Esophagus (tissue), 2 donors: ENCODE data around the gene PPP2R2B. TPM values are rescaled to one million over a fixed set of nuclear protein-coding genes. Genes with fewer than 3 reads are reported as not detected.
"Not testable (repeated sequence)": the region's sequence is repeated elsewhere in the genome, so short reads cannot be mapped to it uniquely, and the experiment has no call there.

ENCODE experiments used
- H3K27ac ChIP-seq, 2 donors: one replicate each; pipeline ENCODE4 v1.5.1; 2013; ENCODE audit warnings: low read depth in 2 of 2, mild to moderate bottlenecking in 2 of 2, inconsistent platforms in 1 of 2, low read length in 1 of 2, moderate library complexity in 1 of 2
- H3K27me3 ChIP-seq, 2 donors: one replicate each; pipeline ENCODE4 v1.6.1; 2013; ENCODE audit warnings: low read length in 2 of 2, control low read depth in 1 of 2, mild to moderate bottlenecking in 1 of 2; ENCODE audit not compliant: insufficient read depth in 2 of 2, control insufficient read depth in 1 of 2
- H3K36me3 ChIP-seq, 2 donors: one replicate each; pipeline ENCODE4 v1.6.1; 2013; ENCODE audit warnings: low read length in 1 of 2; ENCODE audit not compliant: control insufficient read depth in 2 of 2, insufficient read depth in 2 of 2
- H3K4me1 ChIP-seq, 2 donors: one replicate each; pipeline ENCODE4 v1.6.1; 2013; ENCODE audit warnings: low read length in 1 of 2; ENCODE audit not compliant: control insufficient read depth in 2 of 2, insufficient read depth in 2 of 2
- H3K4me3 ChIP-seq, 2 donors: one replicate each; pipeline ENCODE4 v1.5.1; 2013; ENCODE audit warnings: low read length in 2 of 2, mild to moderate bottlenecking in 2 of 2, low read depth in 1 of 2, moderate library complexity in 1 of 2
- H3K9me3 ChIP-seq, 2 donors: one replicate each; pipeline ENCODE4 v1.6.1; 2013; ENCODE audit warnings: mild to moderate bottlenecking in 2 of 2, low read depth in 1 of 2, low read length in 1 of 2, moderate library complexity in 1 of 2; ENCODE audit not compliant: control insufficient read depth in 2 of 2, insufficient read depth in 1 of 2
- WGBS, 2 donors: extraction: QIAGEN DNeasy Blood & Tissue Kit; methylation state at CpG; one replicate each; pipeline ENCODE4 v1.1.7; 2013; 5-methylcytosine and 5-hydroxymethylcytosine counted together
- polyA plus RNA-seq, 2 donors: library from polyadenylated mRNA; stranded (reverse); fragments of 200-250 nt; gene quantifications; one replicate each; pipeline ENCODE4 v1.2.3, GENCODE V29; 2013
- donor health status: healthy with polysubstance abuse.
- donor health status: Bipolar disorder and iron deficiency.

The PPP2R2B gene
- polyA plus RNA-seq, 2 donors: 0.78 to 0.92 TPM

DNA sequence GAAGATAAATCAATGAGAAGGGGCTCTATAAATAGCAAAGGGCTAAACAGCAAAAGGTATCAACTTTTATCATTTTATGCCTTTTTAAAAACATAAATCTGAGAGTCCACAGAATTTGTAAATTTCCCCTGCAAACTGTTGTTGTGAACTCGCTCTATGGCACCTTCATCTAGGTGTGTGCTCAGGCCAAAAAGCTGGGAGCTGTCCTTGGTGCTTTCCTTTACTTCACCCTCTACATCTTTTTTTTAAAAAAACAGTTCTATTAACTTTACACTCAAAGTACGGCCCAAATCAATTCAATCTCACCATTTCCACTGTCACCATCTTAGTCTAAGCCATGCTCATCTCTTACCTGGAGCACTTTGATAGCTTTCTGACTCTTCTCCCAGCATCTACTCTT, 254.4 kb downstream of the PPP2R2B start:
- Histone ChIP-seq H3K9me3 (peaks cover 0 to 2% of the 10 kb centered on the region in 2 donors), H3K4me3 (no peak overlapping the region), H3K4me1 (no peaks in the 10 kb centered on the region), H3K27ac (no peak overlapping the region), H3K27me3 (peaks cover 0 to 4% of the 10 kb centered on the region in 2 donors), H3K36me3 (no peaks in the 10 kb centered on the region)
- WGBS, 2 donors: 61 to 62% methylated on average over 2 of the region's 2 CpGs

DNA sequence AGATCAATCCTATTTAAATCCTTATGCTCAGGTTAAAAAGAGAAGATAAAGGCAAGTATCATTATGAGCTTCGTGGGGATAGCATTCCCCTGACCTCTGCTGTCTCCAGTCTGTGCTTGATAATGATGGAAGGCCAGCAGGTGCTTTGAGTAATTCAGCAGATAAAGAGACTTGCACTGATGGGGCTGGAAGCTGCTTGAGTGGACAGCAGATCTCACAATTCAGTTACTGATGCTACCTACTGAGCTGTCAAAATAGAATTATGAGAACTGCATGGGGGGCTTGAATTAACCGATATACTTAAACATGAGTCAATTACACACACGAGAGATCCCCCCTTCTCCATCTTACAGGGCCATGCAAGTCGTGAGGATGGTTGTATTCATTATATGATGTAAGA, 254.9 kb downstream of the PPP2R2B start:
- Histone ChIP-seq H3K4me3 (no peak overlapping the region), H3K9me3 (peaks cover 0 to 2% of the 10 kb centered on the region in 2 donors), H3K36me3 (no peaks in the 10 kb centered on the region), H3K27ac (no peak overlapping the region), H3K4me1 (no peaks in the 10 kb centered on the region), H3K27me3 (peaks cover 0 to 4% of the 10 kb centered on the region in 2 donors)
- WGBS, 2 donors: 61 to 64% methylated on average over 4 of the region's 4 CpGs

DNA sequence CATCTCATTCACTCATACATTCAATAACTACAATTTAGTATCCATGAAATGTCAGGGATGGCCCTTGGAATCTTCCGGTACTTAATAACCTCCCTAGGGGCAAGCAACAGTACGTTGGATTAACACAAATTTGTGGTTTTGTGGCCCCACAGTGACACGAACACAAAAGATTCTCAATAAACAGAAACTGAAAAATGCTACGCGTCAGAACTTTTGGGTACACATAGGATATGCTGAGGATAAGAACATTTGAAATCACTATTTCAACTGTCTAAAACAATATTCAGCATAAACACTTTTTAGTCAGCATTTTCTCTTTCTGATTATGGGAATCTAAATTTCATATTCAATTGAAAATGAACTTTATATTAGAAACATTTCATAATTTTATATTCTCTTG, 255.5 kb downstream of the PPP2R2B start:
- no peaks in the 10 kb centered on the region for H3K36me3 ChIP-seq
- 74 to 82% methylated on average over 5 of the region's 5 CpGs for WGBS, 2 donors

DNA sequence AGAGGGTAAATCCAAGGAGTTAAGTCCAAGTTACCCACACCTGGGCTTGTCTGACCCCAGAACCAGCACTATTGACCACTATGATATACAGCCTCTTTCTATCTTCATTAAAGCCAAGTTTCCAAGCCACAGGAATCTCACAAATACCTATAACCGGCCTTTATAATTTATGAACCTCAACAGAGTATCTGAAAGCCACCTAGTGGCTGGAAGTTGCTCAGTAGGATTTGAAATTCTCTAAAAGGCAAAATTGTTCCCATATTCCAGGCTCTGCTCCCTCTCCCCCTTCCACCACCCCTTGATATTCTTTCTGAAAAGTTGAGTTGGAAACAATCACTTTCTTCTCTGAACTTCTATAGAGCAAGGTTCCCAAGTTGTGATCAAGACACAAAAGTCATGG, 256.2 kb downstream of the PPP2R2B start:
- no peak overlapping the region for H3K4me3 ChIP-seq
- H3K27me3 ChIP-seq: peaks cover 0 to 4% of the 10 kb centered on the region in 2 donors
- H3K9me3 ChIP-seq: peaks cover 0 to 2% of the 10 kb centered on the region in 2 donors
- H3K4me1 ChIP-seq: no peaks in the 10 kb centered on the region
- 56 to 69% methylated on average over 1 of the region's 1 CpG for WGBS, 2 donors
- H3K36me3 ChIP-seq: no peaks in the 10 kb centered on the region
- no peak overlapping the region for H3K27ac ChIP-seq

More for the DNA sequence above, 255.5 kb downstream of the PPP2R2B start:
- H3K4me3 ChIP-seq: no peak overlapping the region
- H3K4me1 ChIP-seq: no peaks in the 10 kb centered on the region
- no peak overlapping the region for H3K27ac ChIP-seq
- peaks cover 0 to 4% of the 10 kb centered on the region in 2 donors for H3K27me3 ChIP-seq
- H3K9me3 ChIP-seq: peaks cover 0 to 2% of the 10 kb centered on the region in 2 donors

DNA sequence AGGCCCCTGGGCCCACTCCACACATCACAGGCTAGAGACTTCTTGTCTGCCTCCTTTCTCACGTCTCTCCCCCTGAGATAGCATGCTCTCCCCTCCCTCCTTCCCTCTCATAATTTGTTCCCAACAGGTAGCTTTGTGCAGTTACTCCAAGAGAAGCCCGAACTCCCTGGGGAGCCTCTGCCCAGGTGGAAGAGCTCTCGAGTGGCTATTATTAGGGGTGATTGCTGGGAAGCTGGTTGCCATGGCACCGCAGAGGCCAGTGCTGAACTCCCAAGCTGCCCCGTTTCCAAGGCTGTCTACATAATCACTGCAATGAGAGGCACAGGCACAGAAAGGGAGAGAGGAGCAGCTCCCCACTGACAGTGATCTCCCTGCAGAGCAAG, 257.9 kb downstream of the PPP2R2B start:
- H3K4me1 ChIP-seq: no peaks in the 10 kb centered on the region
- H3K27me3 ChIP-seq: peaks cover 0 to 4% of the 10 kb centered on the region in 2 donors
- H3K4me3 ChIP-seq: no peak overlapping the region
- no peak overlapping the region for H3K27ac ChIP-seq
- peaks cover 0 to under 1% of the 10 kb centered on the region in 2 donors for H3K9me3 ChIP-seq
- 55 to 63% methylated on average over 5 of the region's 5 CpGs for WGBS, 2 donors
- H3K36me3 ChIP-seq: no peaks in the 10 kb centered on the region

- Histone ChIP-seq H3K4me3 (no peak overlapping the region), H3K36me3 (no peaks in the 10 kb centered on the region), H3K9me3 (no peaks in the 10 kb centered on the region), H3K27me3 (peaks cover 0 to 4% of the 10 kb centered on the region in 2 donors), H3K27ac (no peak overlapping the region), H3K4me1 (no peaks in the 10 kb centered on the region)
- 73 to 80% methylated on average over 10 of the region's 10 CpGs for WGBS, 2 donors
Measured at GRCh38 chr5:146620031-146620668, 258.4 kb downstream of the PPP2R2B start.

- Histone ChIP-seq H3K9me3 (no peaks in the 10 kb centered on the region), H3K27ac (no peak overlapping the region), H3K36me3 (no peaks in the 10 kb centered on the region), H3K4me1 (no peaks in the 10 kb centered on the region), H3K4me3 (no peak overlapping the region), H3K27me3 (no peaks in the 10 kb centered on the region)
- WGBS, 2 donors: 73 to 82% methylated on average over 6 of the region's 6 CpGs
Measured at GRCh38 chr5:146618434-146618833, 260.1 kb downstream of the PPP2R2B start.

DNA sequence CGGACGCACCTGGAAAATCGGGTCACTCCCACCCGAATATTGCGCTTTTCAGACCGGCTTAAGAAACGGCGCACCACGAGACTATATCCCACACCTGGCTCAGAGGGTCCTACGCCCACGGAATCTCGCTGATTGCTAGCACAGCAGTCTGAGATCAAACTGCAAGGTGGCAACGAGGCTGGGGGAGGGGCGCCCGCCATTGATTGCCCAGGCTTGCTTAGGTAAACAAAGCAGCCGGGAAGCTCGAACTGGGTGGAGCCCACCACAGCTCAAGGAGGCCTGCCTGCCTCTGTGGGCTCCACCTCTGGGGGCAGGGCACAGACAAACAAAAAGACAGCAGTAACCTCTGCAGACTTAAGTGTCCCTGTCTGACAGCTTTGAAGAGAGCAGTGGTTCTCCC, 268.8 kb downstream of the PPP2R2B start:
- H3K27me3 ChIP-seq, H3K4me1 ChIP-seq, H3K9me3 ChIP-seq, H3K36me3 ChIP-seq, H3K27ac ChIP-seq, H3K4me3 ChIP-seq: not testable (repeated sequence)
- 22 to 27% methylated on average over 5 to 7 of the region's 17 CpGs for WGBS, 2 donors

- peaks cover 0 to 4% of the 10 kb centered on the region in 2 donors for H3K9me3 ChIP-seq
- H3K4me3 ChIP-seq: no peak overlapping the region
- no peak overlapping the region for H3K27ac ChIP-seq
- no peaks in the 10 kb centered on the region for H3K36me3 ChIP-seq
- no peaks in the 10 kb centered on the region for H3K4me1 ChIP-seq
- H3K27me3 ChIP-seq: no peaks in the 10 kb centered on the region
Measured at GRCh38 chr5:146607659-146608332, 270.8 kb downstream of the PPP2R2B start.

GRCh38 chr5:146606893-146607292, 271.7 kb downstream of the PPP2R2B start:
- Histone ChIP-seq H3K36me3 (no peaks in the 10 kb centered on the region), H3K4me1 (no peaks in the 10 kb centered on the region), H3K4me3 (no peak overlapping the region), H3K27ac (no peak overlapping the region), H3K9me3 (peaks cover 0 to 4% of the 10 kb centered on the region in 2 donors), H3K27me3 (no peaks in the 10 kb centered on the region)
- 89 to 90% methylated on average over 11 of the region's 11 CpGs for WGBS, 2 donors
